NCI-H1436 (cell line): ENCODE results near the gene PICK1.
"Not testable (repeated sequence)": the region's sequence is repeated elsewhere in the genome, so short reads cannot be mapped to it uniquely, and the experiment has no call there.

Source experiments
- DNase-seq: peaks from one replicate; lab custom pipeline; 2025; lab: John Stamatoyannopoulos, UW

PICK1 gene

GRCh38 chr22:38115423-38116205, 58.4 kb downstream of the PICK1 start:
- no peak for DNase-seq

- DNase-seq: not testable (repeated sequence)
Observed at GRCh38 chr22:38117556-38117955, 60.4 kb downstream of the PICK1 start.

GRCh38 chr22:38118182-38118581, 61.0 kb downstream of the PICK1 start:
- DNase-seq: no peak

- not testable (repeated sequence) for DNase-seq
Observed at GRCh38 chr22:38118747-38119146, 61.5 kb downstream of the PICK1 start.

- no peak for DNase-seq
Observed at GRCh38 chr22:38120359-38121110, 63.3 kb downstream of the PICK1 start.

DNA sequence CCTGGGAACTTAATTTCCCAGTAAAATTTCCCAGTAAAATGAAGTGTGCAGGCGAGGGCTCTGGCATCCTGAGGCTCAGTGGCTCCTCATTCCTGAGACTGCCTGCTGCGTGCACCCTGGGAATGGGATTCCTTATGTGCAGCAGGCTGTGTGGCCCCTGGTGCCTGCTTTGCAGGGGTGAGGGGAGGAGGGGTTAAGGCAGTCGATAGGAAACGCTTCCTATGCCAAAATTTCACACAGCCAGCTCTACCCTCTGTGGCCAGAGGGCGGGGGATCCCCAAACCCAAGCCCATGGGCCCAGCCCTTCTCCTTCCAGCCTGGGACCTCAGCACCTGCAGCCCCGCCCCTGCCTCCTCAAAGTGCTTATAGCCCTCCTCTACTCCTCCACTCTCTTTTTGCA, 65.4 kb downstream of the PICK1 start:
- DNase-seq: no peak

- no peak for DNase-seq
Observed at GRCh38 chr22:38124236-38124974, 67.2 kb downstream of the PICK1 start.

DNA sequence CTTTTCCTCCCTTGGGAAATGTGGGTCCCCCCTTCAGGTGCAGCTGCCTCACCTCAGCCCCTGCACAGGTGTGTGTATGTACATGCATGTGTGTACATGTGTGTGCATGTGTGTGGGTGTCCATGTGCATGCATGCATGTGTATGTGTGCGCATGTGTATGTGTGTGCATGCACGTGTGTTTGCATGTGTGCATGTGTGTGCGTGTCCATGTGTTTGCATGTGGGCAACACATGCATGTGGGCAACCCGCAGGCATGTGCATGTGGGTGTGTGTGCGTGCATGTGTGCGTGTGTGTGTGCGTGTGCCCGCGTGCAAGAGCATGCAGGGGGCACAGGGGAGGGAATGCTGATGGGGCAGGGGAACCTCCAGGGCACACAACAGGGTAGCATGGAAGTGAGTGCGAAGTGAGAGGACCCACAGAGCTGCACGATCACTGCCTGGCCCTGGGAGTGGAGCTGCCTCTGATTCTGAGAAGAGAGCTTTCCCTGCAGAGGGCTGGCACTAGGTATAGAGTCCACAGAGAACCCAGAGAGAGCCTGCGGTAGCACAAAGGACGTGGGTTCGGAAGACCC, 67.9 kb downstream of the PICK1 start:
- DNase-seq: no peak
